ENCODE results near the gene NCR2.

- TF ChIP-seq CTCF (IDR thresholded peaks at IDR 0.05; ENCODE audit: poor library complexity) = no peak
- TF ChIP-seq EZH2phosphoT487 (IDR thresholded peaks at IDR 0.05; ENCODE audit: low read depth, severe bottlenecking, unreplicated experiment) = no peak
- no peak for TF ChIP-seq EZH2 (IDR thresholded peaks at IDR 0.05; ENCODE audit: borderline replicate concordance)
These were observed 51.2 kb downstream of the NCR2 start for GRCh38 chr6:41386594-41386993.

All from hepatocyte (in vitro differentiated cells).